ENCODE measurements around the gene GSE1.

GSE1 gene

DNA sequence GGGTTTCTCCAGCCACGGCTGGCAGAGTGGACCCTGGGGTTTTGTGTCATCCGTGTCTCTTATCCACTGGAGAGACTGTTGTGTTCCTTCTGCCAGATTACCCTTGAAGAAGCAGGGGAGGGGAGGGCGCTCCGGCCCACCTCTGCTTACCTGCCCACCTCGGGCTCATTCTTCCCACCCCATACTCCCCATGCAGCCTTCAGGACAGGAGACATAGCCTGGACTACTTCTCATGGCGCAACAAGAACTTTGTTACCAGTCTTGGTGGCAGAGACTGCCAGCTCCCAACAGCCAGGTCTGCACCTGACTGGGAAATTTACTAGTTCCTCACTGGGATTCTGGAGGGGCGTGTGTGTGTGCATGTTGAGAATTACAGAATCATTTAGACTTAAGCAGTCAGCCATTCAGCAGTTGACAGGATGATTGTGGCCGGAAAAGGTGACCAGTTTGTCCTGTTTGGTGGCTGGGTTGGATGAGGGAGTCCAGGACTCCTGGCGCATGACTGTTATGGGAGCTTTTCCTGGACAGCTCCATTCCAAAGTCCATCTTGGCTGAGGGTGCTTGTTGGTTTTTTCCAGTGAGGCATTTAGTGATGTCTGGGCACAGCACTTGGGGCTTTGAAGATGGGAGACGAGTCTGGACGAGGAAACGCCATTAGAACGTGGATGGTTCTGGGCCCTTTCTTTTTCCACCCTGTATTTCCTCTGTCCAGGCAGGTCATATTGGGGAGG lies 8.7 kb downstream of the GSE1 start:
- DNase-seq = no peak

GRCh38 chr16:85622683-85623082 lies 9.6 kb downstream of the GSE1 start:
- DNase-seq = no peak

GRCh38 chr16:85623250-85623649 lies 10.1 kb downstream of the GSE1 start:
- DNase-seq = no peak

GRCh38 chr16:85623997-85624601 lies 11.0 kb downstream of the GSE1 start:
- DNase-seq = no peak

- DNase-seq = no peak
These were observed 11.5 kb downstream of the GSE1 start for GRCh38 chr16:85624646-85625045.

GRCh38 chr16:85625053-85625452 lies 11.9 kb downstream of the GSE1 start:
- DNase-seq = no peak

GRCh38 chr16:85625485-85626117 lies 12.5 kb downstream of the GSE1 start:
- no peak for DNase-seq

DNA sequence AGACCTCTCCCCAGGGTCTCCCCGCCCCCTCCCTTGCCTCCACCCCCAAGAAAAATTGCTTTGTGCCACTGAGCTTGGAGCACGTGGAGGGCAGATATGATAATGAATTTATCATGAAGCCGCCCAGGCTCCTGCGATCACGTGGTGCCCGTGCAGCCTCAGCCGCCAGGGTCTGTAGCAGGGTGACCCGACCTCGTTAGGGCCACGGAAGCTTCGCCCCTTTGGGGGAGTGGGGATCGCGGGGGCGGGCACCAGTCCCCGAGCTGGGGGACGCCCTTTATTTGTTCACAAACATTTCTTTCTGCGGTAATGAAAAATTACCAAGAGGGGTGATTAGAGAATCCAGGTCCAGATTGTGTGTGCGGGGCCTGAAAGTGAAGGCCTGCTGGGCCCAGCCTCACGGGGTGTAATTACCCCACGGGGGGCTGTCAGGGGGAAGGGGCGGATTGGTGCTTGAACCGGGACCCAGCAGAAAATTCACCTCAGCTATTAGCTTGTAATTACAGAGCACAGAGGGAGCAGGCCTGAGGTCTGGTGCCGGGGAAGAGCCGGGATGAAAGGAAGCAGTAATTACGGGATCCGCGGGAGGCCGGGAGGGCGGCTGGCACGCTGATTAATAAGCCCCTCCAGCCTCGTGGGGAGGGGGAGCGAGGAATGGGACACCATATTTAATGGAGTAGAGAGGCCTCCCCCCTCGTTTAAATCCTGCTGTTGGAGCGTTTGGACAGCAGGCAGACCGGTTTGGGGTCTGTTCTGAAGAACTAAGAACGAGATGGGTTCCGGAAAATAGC lies 13.3 kb downstream of the GSE1 start:
- DNase-seq = no peak

DNA sequence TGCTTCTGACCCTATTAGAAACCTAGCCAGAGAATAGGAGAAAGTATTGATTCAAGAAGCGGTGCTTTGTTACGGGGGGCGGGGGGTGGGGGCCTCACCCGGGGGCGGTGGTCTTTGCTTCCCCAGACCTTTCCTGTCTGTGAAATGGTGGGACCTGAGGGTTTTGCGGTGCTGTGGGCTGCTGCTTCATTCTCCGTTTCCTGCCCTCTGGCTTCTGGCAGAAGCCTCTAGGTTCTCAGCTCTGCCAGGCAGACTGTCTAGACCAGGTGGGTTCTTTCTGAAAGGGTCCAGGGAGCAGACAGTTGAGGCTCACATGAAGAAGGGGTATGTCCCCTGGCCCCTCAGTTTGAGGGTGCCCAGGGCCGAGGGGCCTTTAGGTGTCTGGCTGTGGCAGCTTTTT lies 14.0 kb downstream of the GSE1 start:
- no peak for DNase-seq

GRCh38 chr16:85627526-85628264 lies 14.6 kb downstream of the GSE1 start:
- DNase-seq = no peak

GRCh38 chr16:85628265-85628556 lies 15.1 kb downstream of the GSE1 start:
- DNase-seq = no peak

DNA sequence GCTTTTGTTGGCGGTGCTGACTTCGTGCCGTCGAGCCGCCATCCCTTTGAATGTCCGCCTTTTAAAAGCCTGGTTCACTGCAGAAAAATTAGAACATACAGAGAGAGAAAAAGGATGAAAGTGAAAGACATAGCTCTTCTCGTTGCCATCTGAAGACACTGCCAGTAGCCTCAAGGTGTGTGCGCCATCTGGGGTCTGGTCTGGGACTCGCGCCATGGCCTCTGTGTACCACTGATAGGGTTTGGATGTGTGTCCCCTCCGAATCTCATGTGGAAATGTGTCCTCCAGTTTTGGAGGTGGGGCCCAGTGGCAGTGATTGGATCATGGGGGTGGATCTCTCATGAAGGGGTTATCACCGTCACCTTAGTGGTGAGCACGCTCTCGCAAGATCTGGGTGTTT lies 15.5 kb downstream of the GSE1 start:
- no peak for DNase-seq

- no peak for DNase-seq
These were observed 16.2 kb downstream of the GSE1 start for GRCh38 chr16:85629326-85629725.

GRCh38 chr16:85629853-85630252 lies 16.7 kb downstream of the GSE1 start:
- no peak for DNase-seq

- no peak for DNase-seq
These were observed 18.1 kb downstream of the GSE1 start for GRCh38 chr16:85631230-85631629.

DNA sequence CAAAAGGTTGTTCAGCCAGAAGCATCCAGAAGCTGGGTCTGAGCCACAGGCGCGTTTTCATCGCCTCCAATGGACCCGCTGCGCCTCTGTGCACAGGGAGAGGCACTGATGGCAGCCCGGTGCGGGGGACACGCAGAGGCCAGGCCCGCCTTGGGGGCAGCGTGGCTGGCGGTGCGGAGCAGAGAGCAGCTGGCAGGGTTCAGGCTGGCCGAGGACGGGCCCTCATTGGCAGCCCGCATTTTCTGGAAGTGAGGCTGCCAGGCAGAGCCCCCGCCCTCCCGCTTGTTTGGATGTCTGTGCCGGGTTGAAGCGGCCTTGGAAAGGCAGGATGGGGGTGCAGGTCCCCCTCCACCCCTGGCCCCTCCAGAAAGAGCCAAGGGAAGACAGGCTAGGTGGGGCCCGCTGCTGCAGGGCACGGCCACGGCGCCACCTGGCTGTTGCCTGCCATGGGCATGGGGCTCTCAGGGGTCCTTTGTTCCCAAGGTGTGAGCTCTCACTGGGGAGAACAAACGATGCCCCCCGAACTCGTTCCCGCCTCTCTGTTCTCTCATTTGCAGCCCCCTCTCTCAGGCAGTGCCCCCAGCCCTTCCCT lies 18.8 kb downstream of the GSE1 start:
- DNase-seq = peak in 1 of 2 experiments; percentile 17

DNA sequence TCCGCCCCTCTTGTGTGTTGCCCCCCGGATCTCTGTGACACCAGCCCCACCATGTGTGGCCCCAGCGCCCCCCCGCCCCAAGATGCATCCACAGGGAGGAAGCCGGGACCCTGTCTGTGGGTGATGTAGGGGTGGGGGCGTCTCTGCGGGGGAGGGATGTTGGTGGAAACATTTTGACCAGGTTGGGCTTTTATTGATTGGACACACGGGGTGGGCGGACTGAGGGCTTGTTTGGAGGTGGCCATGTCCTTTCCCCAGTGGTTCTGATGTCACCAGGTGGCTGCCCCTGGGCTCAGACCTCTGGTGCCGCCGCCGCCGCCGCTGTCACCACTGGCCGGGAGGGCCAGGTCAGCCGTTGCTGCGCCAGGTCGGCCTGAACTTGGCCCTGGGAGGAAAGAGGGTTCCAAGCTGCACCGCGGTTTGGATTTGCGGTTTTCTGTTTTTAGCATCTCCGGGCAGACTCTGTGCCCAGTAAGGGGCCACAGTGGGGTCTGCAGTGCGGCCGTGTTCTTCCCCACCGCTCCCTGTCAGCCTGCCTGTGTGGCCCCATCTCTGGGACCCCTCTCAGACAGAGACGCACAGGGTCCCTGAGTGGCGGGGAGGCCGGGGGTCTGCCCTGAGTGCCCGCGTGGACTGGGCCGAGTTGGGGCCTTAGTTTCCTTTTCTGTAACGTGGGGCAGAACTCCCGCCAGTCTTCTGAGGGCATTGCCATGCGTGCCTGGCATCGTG lies 19.8 kb downstream of the GSE1 start:
- no peak for DNase-seq

- DNase-seq = no peak
These were observed 20.3 kb downstream of the GSE1 start for GRCh38 chr16:85633438-85633743.

GRCh38 chr16:85633888-85634287 lies 20.8 kb downstream of the GSE1 start:
- no peak for DNase-seq

- DNase-seq = no peak
These were observed 21.8 kb downstream of the GSE1 start for GRCh38 chr16:85634747-85635544.

DNA sequence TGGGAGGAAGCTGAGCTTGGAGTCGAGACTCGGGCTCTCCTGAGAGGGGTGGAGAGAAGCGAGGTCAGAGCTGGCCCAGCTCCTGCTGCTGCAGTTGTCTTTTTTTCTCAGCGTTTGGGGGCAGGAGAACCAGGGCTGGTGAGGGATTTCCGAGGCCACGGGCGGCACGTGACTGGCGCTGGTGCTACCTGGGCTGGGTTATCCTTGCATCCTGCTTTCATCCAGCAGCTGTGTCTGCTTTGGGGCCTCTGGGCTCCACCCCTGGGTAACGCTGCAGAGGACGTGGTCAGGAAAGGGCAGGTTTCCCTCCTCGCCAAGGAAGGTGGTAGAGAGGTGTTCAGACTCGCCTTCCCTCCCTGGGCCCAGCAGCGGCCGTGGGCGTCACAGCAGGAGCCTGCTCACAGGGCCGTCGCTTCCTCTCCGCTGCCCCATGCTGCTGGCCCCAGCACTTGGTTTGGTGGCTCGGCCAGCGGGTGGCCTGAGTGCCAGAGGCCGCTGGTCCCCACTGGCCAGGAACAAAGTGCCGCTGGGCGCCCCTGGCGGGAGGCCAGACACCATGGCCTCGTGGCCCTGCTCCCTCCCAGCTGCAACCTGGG lies 22.5 kb downstream of the GSE1 start:
- no peak for DNase-seq

Measured in NCI-H446 (cell line).